GM21423 (cell line): ENCODE results near the gene CDK1.

Experiments used
- ATAC-seq: cut with Tn5 transposase; IDR thresholded peaks from one replicate; pipeline ENCODE4 v1.9.1; 2021; ENCODE audit warnings: mild to moderate bottlenecking, moderate library complexity; ENCODE audit not compliant: unreplicated experiment

CDK1 gene

DNA sequence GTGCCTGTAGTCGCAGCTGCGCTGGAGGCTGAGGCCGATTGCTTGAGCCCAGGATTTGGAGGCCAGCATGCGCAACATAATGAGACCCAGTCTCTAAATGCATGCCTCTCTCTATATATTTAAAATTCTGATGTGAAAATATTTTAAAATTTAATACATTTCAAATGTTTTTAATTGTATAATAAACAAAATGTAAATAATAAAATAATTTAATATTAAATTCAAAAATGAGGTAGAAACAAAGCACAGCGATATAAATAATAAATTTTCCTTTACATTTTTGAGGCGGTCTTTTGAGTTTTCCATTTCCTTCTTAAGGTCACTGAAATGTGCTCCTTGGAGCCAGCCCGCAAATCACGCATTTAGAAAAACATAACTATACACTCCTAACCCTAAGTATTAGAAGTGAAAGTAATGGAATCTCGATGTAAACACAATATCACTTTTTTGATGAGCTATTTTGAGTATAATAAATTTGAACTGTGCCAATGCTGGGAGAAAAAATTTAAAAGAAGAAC is 523 bp upstream of the CDK1 start:
- peak; percentile 10 for ATAC-seq

DNA sequence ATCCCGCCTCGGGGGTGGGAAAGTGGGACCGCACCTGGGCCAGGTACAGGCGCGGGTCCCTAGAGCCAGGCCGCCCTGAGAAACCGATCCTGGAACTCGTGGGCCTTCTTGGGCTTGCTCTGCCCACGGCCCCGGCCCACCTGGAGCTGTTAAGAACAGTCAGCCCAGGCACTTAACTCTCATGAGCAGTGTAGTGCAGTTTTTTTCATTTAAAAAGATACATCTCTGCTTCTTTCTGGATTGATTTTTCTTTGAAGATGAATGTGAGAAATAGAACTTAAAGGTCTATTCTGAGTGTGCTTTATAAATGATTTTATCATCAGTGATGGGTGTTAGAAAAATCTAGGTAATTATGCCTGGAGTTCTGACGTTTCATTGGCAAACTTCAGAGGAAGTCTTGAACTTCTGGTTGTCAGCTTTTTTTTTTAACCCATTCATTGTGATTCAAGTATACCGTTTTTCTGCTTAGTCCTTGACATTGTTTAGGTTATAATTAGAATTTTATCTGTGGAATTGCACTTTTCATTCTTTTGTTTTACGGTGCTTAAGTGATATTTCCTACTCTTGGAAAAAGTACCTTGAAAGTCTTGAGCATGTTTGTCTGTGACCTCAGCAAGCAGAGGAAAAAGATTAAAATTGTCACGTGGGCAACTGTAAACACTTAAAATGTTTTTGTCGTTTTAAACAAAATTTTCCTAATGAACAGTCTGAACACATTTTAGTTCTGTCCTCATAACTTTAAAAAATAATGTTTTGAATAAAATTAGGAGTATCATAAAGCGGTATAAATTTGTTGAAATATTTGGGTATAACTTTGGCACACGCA is 906 bp downstream of the CDK1 start:
- peak; percentile 15 for ATAC-seq

DNA sequence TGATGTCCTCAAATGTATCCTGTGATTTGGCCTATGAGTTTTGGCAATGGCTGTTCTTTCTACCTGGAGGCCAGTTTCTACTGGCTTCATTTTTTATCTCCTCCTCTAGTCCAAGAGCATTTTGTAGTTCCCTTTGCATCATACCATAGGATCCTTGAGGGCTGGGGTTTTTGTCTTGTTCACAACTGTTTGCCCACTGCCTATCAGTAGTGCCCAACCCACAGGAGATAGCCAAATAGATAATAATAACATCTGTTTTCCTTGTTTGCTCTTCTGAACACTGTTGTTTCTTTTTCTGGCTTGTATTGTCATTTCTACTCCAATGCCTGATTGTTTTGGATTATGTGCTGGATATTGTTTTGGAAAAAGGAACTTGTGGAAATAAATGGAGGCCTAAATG is 3.4 kb downstream of the CDK1 start:
- no peak for ATAC-seq

DNA sequence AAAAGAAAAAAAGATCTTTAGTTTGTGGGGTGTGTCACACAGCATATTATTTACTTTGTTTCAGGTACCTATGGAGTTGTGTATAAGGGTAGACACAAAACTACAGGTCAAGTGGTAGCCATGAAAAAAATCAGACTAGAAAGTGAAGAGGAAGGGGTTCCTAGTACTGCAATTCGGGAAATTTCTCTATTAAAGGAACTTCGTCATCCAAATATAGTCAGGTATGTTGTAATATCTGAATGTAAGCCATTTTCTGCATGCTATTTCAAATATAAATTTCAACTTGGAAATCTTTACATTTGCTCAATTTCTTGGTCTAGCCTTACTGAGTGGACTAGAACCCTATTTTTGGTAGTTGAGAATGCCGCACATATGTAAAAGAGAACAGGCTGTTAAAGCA is 6.4 kb downstream of the CDK1 start:
- no peak for ATAC-seq

DNA sequence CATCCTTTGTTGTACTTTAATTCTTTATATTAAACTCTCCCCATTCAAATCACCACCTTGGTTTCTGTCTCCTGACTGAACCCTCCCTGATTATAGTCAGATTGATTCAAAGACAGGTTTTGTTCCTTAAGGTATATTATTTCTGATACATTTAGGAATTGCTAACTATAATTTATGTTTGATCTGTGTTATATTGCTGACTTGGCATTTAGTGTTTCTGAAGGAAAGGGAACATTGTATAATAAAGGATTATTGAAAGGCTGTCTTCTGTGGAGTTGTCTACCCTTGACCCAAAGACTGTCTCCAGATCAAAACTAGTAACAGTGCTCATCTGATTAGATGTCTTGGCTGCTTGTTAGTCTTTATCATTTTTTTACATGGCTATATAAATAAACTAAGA is 10.3 kb downstream of the CDK1 start:
- no peak for ATAC-seq

DNA sequence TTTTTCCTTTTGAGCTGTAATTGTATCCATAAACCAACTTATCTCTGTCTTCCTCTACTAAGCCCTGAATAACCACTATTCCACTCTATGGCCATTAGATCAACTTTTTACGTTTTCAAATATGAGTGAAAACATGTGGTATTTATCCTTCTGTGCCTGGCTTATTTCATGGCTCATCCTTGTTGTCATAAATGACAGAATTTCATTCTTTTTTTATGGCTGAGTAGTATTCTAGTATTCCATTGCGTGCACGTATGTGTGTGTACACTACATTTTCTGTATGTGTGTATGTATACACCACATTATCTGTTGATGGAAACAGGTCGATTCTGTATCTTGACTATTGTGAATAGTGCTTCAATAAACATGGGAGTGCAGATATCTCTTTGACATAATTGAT is 11.1 kb downstream of the CDK1 start:
- no peak for ATAC-seq

DNA sequence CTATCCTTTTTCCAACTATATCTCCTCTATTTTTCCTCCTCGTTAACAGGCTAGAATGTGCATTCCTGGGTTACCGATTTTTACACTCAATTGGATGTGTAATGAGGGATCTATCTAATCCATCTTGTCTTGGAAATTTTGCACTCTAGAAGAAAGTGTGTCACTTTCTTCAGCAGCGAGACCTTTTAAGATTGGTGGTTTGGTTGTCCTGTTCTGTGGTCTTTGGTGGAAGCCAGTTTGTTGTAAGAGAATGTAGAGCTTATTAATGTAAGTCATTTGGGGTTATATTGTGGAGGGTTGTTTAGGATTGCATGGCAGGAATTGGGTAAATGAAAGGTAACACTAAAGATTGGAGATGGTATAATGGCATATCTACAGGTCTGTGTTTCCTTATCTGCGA is 16.7 kb downstream of the CDK1 start:
- no peak for ATAC-seq

DNA sequence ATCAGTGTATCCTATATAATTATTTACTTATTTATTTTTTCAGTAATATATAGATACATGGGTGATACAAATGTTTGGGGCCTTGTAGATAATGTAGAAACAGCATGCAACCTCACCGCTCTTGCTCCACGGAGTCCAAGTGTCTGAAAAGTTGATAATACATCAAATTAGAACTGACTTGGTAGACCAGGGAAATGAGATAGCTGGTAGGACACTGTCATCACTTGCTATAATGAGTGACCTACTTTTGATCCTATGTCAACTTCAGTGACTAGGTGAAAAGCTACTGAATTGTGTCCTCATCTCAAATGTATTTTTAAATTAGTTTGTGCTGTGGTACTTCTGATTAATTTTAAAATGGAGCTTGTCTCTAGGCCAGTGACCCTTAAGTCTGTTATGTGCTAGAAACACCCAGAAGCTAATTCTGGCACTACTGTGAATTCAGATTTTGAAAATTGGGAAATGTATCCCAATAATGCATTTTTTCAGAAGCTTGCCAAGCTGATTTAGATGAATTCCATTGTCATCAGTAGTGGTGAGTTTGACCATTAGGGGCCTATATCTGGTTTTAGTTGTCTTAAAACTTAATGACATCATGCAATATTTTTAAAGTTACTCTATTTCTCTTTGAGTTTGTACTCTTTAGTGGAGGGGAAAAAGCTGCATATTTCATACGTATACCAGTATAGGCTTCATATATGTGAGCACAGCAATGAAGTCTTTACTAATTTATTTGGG is 17.4 kb downstream of the CDK1 start:
- ATAC-seq, result no peak

DNA sequence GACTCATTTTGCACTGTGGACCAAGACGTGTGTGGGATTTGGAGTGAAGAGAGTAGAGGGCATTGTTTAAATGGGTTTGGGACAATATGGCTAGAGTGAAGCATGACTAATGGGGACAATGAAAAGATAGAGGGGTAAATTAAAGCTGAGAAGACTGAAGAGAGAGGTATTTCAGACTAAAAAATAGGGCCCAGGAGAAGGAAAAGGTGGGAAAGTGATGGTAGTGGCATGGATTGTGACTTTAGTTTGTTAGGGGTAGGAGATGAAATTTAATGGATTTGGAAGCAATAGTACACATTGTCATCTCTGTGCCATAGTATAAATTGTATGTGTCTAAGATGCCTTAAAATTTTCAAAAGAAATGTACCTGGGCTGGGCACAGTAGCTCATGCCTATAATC is 18.2 kb downstream of the CDK1 start:
- ATAC-seq, result no peak

DNA sequence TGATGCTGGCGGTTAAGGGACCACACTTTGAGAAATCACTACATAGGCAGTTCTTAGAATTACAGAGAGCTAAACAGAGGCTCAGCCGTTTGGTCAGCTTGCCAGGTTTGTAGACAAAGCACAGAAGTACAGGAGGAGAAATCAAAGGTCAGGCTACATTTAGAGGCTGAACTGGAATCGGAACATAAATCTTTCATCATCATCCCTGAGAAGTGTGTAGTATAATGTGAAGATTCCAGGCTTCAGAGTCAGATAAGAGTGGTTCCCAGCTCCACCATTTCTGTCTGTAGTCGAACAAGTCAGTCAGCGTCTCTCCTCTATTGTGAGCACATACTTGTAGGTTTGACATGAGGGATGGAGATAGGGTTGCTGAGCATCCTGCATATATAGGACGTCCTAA is 18.9 kb downstream of the CDK1 start:
- no peak for ATAC-seq

DNA sequence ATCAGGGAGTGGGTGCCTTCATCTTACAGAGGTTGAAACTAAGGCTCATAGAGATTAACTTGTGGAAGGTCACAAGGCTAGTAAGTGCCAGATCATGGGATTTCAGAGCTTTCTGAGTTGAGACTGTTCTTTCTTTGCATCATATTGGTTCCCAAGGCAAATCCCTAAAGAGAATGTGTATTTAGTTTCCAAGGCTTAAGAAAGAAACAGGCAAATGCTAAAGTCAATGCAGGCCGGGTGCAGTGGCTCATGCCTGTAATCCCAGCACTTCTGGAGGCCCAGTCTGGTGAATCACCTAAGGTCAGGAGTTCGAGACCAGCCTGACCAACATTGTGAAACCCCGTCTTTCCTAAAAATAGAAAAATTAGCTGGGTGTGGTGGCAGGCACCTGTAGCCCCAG is 19.8 kb downstream of the CDK1 start:
- no peak for ATAC-seq

DNA sequence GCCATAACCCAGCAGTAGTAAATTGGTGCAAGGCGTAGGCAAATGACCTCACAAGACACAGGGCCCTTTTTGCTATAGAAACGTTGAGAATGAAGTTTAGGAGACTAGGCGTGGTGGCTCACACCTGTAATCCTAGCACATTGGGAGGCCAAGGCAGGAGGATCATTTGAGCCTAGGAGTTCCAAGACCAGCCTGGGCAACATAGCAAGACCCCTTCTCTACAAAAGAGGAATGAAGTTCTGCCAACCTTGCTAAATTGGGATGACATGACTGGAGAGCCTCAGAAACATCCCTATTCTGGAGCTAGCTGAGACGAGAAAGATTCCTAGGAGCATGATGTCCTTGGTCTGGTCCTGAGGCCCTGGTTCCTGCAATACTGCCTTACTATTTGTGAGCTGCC is 20.6 kb downstream of the CDK1 start:
- no peak for ATAC-seq

DNA sequence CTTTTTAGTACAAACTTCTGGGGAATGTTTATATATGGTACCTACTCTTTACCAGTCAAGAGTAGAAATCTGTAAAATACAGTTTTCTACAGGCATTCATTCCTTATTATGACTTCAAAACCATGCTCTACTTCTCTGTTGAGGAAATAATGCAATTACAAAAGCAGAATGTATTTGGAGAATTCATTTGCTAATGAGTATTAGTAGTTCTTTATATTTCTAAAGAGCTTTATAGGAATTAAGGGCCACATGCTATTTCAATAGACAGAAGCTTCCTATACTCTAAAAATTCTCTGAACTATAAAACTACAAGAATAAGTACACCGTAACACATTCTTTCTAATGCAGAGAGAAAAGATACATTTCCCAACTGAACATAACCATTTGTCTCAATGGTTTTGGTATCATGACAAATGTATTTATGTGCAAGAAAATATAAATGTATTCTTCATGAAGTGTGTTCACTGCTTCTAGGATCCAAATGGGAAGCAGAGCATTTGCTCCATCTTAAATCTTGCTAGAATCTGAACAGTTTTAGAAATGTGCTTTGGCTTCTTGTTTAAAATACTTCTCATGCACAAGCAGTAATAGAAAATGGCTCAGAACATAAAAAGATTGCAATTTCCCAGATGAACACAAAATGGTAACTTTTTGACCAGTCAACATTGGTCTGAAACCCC is 21.8 kb downstream of the CDK1 start:
- ATAC-seq, result no peak

DNA sequence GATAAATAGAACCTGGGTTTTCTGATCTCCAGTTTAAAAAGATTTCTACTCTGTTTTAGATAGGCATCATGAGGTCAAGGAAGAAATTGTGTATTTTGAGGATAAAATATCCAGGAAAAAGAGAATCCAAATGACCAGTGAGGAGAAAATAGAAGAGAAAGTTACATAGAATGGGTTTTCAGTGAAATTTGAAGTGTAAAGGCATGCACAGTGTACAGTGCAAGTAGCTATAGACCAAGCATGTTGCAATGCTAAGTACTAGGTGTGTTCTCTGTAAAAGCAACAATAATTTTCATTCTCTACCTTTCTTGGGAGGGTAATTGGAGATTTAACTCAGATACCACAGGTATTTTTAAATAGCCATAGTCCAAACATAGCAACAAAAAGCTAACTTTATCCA is 22.6 kb downstream of the CDK1 start:
- no peak for ATAC-seq

DNA sequence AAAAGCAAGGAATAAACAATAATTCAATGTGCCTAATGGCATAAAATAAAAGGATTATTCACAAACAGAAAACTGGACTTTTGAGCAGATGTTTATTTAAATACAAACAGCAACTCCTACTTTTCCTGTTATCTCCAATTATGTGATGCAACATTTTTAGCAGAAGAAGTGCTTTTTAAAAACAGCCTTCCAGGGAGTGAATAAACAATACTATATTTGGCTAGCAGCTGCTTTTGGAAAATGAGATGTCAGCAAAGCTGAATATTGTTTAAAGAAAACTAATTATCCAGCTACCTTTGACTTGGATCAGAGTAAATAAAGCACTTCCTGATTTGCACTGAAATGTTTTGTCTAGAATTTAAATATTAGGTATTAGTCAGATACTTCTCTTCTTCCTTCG is 23.2 kb downstream of the CDK1 start:
- no peak for ATAC-seq

DNA sequence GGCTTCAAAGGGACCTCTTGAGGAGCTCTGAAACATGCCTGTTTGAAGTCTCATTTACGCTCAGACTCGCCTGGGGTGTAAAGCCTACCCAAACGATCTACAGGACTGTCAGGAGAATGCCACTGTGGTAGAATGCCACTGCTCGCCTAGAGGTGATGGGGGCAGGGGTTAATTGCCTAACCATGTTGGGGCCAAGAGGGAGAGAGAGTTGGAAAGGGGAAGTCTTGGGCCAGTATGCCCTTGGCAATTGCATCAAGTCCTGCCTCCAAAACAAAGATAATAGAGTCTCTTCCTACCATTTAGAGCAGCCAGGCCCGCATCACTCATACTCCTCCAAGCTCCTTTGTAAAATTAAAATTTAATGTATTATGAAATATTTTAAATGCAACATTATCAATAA is 25.2 kb downstream of the CDK1 start:
- no peak for ATAC-seq

DNA sequence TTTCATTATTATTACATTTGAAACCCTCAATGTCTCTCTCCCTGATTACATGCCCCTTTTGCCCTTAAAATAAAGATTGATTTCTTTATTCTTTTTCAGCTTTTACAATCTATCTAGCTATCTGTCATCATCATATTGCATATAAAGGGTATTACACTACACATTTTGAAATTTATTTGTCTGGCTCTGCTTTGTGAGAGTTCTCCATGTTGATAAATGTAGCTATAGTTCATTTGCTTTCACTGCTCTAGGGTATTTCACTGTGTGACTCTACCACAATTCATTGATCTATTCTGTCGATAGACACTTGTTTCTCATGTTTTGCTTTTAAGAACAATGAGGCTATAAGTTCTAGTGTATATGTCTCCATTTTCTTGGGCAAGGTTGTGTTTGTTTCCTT is 25.6 kb downstream of the CDK1 start:
- no peak for ATAC-seq

DNA sequence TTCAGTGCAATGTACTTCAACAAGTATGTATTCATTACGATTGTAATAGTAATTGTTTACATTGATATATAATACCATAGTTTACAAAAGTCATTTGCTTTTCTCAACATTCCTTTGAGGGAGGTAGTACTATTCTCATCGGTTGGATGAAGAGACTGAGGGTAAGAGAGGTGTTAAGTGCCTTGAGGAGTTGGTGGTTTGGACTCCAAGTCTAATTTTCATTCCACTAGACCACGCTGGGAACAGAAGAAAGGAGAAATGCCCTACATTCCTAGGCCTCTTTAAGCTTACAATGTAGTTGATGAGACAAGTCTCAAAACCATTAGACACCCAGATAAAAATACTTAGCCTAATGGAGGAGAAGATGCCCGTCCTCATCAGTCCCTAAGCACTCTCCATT is 28.6 kb downstream of the CDK1 start:
- ATAC-seq, result no peak

DNA sequence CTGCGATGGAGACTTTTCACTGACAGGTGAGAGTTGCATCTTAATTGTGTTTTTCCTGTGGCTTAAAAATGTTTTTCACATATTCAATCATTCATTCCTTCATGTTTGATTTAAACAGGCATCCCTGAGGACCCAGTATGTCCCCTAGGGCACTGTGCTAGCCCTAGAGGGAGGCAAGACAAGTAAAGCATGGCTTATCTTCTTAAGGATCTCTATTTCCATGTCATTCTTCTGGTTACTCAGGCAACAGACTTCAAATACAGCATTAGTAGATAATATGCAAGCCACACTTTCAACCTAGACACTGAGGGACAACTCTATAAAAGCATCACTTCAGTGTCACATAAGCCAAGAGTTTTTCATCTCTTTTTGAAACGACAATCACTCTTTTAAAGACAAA is 29.2 kb downstream of the CDK1 start:
- no peak for ATAC-seq

DNA sequence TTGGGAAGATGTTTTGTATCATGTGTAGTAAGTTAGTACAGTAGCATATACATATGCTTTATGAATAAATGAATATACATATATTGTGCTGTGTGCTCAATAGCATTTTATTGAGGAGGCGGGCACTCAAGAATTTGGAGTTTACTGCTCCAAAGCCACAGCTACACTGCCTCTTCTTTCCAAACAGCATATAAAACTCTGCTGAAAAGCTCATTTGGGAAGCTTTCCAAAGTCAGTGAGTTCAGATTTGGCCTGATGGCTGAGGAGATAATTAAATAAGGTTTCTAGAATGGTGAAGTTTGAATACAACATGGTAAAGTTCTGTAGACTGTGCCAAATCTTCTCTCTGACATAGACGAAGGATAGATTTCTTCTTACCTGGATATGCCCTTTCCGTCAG is 29.8 kb downstream of the CDK1 start:
- no peak for ATAC-seq

DNA sequence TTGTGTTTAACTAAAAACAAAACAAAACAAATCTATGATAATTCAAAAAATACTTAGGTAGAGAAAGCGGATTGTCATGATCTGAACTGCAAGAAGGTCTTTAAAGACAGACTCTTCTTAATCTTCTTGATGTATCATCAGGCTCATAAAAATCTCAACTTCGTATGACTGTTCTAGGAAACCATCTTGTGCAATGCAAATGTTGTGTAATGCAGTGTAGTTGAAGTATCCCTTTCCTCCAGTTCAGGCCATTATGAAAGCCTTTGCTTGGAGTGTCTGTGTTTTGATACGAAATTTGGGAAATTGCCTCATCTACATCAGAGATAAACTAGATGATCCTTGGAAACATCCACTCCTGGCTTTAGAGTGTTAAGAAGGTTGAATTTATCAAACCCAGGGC is 30.9 kb downstream of the CDK1 start:
- ATAC-seq, result no peak
